Midbrain (tissue), 1 donor: ENCODE results near the gene PLXNB1.
A peak's percentile ranks its signal among the peaks of the same experiment; 100 is the strongest.
"Not testable (repeated sequence)": the region's sequence is repeated elsewhere in the genome, so short reads cannot be mapped to it uniquely, and the experiment has no call there.

Experiments
- DNase-seq: peaks from one replicate; lab custom pipeline; 2025; lab: John Stamatoyannopoulos, UW

PLXNB1 gene

DNA sequence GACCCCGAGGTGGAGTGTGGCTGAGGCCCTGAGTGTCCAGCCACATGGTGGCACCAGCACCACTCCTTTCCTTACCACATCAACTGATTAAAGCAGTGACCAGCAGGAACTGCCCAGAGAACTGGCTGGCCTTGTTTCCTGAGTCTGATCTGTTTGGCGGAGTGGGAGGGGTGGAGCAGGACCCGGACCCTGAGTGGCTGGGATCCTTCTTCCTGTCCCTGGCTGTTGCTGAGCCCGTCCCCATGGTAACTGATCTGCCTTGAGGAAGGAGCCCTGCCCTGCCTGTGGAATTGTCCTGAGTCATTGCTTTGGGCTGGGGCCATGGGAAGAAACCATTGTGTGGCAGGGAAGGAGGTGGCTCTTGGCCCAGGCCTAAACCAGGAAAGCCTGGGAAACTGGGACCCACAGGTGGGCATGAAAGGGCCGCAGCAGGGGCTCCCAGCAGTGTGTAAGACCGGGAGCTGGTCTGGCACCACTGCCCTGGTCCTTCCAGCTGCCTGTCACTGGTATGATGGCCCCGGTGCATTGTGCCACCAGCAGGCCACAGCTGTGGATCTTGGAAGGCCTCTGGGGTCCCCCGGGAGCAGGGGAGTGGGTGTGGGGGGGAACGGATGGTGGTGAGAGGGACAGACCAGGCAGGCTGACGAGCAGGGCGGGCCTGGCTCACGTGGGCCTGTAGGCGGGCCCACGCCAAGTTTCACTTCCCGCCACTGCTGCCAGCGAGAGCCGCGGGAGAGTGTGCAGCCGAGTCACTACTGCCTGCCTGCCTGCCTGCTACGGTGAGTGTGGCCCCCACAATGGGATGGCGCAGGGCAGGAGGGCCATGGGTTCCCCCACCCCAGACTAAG is 35.9 kb upstream of the PLXNB1 start:
- DNase-seq, result peak; percentile 97

DNA sequence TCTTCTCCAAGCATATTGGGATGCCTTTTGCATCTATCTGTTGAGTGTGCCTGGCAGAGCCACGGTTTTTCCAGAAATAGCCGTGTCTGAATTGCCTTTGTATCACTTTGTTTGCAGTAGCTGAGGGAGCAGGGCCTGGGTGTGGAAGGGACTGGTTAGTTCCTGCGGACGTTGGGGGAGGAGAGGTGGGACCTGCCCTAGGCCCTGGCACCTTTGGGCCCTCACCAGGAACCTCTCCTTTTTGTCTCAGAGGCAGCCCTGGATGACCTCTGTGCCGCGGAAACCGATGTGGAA is 35.3 kb upstream of the PLXNB1 start:
- DNase-seq, result no peak

DNA sequence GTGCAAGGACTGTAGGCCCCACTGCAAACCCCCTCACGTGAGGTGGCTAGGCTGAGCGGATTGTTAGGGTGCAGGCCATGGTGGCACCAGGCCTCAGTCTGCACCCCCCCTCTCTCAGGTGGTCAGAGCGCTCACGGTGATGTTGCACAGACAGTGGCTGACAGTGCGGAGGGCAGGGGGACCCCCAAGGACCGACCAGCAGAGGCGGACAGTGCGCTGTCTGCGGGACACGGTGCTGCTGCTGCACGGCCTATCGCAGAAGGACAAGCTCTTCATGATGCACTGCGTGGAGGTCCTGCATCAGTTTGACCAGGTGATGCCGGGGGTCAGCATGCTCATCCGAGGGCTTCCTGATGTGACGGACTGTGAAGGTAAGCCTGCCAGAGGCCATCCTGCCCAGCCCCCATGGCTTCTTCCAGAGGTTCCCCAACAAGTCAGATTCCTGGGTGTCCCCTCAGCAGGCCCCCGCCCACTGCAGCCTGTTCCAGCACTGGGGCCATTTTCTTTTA is 34.9 kb upstream of the PLXNB1 start:
- DNase-seq, result no peak

DNA sequence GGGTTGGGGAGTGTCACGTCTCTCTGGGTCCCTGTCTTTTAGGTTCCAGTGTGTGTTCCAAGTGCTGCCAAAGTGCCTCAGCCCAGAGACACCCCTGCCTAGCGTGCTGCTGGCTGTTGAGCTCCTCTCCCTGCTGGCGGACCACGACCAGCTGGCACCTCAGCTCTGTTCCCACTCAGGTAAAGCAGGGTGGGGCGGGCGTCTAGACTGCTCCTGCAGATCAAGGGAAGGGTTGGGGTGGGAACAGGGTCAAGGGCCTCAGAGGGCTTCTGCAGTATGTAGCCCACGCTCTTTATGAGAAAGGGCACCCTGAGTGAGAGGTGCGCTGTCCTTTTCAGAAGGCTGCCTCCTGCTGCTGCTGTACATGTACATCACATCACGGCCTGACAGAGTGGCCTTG is 33.8 kb upstream of the PLXNB1 start:
- no peak for DNase-seq

DNA sequence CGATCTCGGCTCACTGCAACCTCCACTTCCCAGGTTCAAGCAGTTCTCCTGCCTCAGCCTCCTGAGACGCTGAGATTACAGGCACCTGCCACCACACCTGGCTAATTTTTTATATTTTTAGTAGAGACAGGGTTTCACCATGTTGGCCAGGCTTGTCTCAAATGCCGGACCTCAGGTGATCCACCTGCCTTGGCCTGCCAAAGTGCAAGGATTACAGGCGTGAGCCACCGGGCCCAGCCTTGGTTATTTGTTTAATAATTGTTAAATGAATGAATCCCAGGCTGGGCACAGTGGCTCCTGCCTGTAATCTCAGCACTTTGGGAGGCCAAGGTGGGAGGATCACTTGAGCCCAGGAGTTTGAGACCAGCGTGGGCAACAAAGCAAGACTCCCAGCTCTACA is 31.9 kb upstream of the PLXNB1 start:
- not testable (repeated sequence) for DNase-seq

DNA sequence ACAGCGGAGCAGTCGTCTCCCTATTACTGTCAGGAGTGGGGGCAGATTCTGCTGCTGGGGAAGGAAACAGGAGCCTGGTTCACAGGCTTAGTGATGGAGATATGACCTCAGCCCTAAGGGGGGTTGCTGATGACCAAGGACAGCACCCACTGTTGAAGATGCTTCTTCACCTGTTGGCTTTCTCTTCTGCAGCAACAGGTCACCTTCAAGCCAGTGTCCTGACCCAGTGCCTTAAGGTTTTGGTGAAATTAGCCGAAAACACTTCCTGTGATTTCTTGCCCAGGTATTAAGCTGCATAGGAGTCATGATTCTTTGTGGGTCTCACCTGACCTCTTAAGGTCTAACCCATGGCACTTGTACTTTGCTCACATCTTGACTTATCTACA is 30.6 kb upstream of the PLXNB1 start:
- no peak for DNase-seq

DNA sequence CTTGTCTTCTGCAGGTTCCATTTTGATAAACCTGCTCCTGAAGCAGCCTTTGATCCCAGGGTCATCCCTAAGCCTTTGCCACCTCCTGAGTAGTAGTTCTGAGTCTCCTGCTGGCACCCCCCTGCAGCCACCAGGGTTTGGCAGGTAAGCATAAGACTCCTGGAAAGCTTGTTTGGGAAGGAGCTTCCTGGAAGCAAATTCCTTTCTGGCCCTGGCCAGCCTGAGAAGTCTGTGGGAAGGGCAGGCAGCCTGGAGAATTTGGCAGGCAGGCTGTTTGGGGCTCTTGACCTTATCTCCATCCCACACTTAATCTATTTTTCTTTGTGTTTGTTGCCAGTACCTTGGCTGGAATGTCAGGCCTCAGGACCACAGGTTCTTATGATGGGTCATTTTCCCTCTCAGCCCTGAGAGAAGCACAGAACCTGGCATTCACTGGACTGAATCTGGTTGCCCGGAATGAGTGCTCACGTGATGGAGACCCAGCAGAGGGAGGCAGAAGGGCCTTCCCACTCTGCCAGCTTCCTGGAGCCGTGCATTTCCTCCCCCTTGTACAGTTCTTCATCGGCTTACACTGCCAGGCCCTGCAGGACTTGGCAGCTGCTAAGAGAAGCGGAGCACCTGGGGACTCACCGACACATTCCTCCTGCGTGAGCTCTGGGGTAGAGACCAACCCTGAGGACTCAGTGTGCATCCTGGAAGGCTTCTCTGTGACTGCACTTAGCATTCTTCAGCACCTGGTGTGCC is 30.1 kb upstream of the PLXNB1 start:
- DNase-seq, result no peak

DNA sequence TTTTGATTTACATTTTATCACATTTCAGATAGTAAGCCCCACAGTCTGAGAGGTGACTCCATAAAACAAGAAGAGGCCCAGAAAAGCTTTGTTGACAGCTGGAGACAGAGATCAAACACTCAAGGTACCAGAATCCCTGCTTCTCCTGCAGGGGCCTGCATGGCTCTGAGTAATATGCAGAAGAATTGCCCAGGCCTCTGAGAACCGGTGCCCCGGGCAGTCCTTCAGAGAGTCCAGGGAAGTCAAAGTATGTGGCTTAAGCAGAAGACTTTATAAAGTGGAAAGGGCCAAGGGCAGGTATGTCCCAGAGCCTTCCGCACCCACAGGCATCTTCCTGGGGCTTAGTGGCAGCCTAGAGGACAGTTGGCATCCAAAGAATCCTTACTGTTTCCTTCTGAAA is 29.4 kb upstream of the PLXNB1 start:
- no peak for DNase-seq

DNA sequence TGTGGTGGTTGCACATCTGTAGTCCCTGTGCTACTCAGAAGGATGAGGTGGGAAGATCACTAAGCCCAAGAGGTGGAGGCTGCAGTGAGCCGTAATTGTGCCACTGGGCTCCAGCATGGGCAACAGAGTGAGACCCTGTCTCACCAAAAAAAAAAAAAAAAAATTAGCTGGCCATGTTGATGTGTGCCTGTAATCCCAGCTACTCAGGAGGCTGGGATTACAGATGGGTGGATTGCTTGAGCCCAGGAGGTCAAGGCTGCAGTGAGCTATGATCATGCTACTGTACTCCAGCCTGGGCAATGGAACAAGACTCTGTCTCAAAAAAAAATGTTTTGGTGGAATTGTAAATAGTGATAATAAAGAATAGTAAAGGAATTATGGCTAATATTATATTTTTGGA is 26.6 kb upstream of the PLXNB1 start:
- no peak for DNase-seq

DNA sequence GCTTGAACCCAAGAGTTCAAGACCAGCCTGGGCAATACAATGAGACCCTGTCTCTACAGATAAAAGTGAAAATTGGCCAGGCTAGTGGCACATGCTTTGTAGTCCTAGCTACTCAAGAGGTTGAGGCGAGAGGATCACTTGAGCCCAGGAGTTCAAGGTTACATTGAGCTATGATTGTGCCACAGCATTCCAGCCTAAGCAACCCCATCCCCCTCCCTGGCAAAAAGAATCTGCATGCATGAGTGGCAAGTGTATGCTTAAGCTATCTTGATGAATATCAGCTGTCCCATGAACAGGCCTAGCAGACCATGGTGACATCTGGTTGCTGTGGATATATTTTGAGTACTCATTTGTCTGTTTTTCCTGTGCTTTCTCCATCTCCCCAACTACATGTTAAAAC is 21.4 kb upstream of the PLXNB1 start:
- DNase-seq, result no peak

DNA sequence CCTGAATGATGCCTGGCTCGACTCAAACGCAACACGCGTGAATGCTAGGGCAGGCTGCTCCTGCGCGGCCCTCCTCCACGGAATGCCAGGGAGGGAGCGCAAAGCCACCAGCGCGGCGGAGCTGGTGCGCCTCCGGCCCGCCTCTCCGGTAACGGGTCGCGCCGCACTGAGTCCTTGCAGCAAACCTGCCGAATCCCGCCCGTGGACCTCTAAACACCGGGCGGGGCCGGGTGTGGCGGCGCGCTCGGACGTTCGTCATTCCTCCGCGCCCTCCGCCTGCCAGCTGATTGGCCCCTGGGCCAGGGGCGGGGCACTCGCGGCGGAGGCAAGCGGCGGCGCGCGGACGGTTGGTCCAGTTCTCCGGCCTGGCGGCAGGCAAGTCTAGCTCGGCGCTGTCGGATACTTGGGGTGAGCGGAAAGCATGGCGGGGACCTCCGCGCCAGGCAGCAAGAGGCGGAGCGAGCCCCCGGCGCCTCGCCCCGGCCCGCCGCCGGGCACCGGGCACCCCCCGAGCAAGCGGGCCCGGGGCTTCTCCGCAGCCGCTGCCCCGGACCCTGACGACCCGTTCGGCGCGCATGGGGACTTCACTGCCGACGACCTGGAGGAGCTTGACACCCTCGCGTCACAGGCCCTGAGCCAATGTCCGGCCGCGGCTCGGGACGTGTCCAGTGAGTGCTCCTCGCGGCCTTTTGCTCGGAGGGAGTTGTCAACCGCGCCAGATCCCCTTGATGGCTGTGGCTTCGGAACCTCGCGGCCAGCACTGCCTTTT is 16.7 kb upstream of the PLXNB1 start, which contains the start of gene ATRIP:
ATRIP (plus strand) TSS at position 313 of the 769 bp plus-strand sequence; CDS start at position 422, 109 bp downstream.
- peak; percentile 93 for DNase-seq

DNA sequence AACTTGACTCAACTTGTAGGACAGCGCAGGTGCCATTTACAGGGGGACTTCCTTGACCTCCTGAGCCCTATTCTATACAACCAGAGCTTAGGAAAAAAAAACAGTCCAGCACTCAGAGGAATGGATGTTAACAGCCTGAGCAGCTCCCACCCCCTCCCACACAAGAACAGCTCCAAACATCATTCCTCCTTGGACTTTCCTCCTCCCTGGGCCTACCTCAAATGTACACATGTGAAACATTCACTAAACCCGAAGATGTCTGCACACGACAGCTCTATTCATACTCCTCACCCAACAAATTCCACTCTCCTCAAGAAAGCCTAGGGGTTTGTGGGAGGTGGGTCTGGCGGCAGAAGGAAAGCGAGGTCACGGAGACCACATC is 16.1 kb upstream of the PLXNB1 start:
- DNase-seq, result no peak

DNA sequence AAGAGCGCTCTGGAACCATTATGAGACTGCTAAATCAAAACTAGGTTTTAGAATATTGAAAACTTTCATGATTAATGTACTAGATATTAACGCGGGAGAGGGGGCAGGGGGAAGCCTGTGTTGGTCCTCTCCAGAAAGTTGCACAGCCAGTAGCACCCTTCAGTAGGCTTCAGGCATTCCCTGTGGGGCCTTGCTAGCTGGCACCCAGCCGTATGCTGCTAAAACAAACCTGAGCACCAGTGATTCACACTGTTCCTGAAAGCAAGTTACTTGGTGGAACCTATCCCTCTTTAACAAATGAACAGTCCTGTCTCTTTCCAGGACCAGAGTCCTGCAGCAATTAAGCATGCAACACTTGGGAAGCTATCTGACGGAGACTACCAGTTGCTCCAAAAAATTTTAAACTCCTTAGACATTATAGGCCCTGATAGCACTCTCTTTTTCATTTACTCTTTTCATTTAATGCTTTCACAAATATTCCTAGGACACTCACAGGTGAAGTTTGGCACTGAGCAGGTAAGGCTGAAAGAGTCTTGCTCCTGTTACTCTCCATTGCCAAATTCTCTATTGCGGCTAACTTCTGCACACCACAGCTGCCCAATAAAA is 15.5 kb upstream of the PLXNB1 start:
- DNase-seq, result no peak

DNA sequence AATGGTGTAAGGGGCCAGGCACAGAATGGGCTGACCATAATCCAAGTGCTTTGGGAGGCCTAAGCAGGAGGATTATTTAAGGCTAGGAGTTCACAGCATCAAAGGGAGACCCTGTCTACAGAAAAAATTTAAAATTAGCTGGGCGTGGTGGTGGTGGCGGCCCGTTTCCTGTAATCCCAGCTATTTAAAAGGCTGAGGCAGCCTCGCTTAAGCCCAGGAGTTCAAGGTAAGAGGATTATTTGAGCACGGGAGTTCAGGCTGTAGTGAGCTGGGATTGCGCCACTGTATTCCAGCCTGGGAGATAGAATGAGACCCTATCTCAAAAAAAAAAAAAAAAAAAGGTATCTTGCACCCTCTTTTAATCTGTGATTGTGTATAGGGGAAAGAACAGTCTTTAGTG is 12.1 kb upstream of the PLXNB1 start:
- DNase-seq, result no peak

DNA sequence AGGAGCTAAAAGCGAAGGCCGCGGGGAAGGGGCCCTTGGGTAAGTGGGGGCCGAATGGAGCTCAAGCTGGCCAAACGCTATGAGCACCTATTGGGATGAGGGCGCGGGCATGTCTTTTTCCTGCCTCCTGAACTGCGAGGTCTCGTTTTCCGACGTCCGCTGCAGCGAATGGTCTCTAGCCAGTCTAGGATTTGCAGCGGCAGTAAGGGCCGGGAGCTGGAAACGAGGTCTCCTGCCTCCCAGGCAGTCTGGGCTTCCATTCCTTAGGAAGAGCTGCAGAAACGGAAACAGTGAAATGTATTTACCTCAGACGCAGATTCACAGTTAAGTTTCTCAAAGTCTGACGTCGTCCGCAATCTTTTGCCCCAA is 10.7 kb upstream of the PLXNB1 start:
- DNase-seq, result no peak

DNA sequence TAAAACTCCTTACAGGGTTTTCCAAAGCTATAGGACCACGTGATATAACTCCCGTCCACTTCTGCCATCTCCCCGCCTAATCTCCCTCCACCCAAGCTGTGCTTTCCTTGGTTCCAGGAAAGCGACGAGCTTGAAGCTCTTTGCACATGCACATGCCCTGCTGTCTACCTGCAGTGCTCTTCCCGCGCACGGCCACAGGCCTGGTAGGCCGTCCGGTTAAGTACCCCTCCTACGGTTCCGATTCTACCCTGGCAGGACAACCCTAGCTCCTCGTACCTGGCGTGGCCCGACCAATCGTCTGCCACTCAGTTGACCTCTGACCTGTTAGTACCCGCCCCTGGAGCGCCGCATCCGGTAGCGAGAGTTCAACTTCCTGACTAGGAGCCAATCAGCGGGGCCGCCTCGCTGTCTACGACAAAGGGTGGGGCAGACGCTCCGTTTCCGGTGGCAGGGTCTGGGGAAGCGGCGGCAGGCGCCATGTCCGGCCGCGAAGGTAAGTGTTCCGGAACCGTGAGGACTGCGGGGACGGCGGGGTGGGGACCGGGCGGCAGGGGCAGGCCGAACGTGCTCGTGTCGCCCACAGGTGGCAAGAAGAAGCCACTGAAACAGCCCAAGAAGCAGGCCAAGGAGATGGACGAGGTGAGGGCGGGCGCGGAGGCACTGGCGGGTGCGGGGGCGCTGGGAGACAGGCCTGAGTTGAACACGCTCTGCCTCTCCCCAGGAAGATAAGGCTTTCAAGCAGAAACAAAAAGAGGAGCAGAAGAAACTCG is 10.1 kb upstream of the PLXNB1 start, which contains the start of the genes CCDC51 and TMA7:
CCDC51 (minus strand) TSS at position 300 of the 770 bp plus-strand sequence. CDS start 4,991 bp downstream, outside the sequence.
TMA7 (plus strand) TSS at position 438 of the 770 bp plus-strand sequence; CDS start at position 478, 40 bp downstream.
- DNase-seq, result peak; percentile 97

DNA sequence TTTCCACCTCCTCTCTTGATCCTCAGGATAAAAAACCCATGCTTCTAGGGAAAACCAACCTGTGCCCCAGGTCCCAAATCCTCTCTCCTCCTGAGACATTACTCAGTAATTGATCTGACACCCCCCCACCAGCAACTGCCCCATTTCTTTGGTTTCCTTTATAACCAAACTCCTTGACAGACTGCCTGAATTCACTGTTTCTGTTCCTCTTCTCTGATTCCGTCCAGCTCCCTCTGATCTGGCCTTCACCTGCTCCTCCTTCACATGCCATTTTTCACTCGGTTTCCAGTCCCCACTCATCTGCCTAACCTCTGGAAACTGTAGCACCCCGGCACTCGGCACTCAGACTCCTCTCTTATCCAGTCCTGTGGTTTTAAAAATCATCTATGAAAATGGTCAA is 7.9 kb upstream of the PLXNB1 start:
- no peak for DNase-seq

DNA sequence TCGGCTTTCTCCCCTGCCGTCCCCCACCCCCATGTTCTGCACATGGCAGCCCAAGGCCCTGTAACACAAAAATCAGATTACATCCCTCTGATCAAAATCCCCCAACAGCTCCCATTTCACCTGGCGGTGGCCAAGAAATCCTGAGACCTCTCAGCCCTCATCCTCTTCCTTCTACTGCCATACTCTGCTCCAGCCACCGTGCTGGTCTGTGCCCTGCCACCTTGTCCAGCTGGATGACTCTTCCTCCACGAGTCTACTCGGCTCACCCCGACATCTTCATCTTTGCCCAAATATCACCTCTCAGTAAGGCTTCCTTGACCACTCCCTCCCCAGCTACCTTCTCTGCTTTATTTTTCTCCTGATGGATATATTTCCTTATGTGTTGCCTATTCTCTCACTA is 7.0 kb upstream of the PLXNB1 start:
- DNase-seq, result no peak

DNA sequence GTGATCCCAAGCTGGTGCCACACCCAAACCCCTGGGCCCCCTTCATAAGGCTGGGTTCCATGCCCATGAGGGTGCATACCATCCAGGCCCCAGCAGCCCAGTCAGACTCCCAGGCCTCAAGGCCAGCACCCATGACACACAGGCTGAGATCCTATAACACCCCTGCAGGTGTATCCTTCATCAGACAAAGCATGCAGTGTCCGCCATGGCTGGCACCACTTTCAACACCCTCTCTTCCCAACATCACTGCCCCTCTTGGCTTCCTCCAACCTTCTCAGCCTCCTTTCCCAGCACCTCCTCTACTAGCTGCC is 6.5 kb upstream of the PLXNB1 start:
- no peak for DNase-seq

DNA sequence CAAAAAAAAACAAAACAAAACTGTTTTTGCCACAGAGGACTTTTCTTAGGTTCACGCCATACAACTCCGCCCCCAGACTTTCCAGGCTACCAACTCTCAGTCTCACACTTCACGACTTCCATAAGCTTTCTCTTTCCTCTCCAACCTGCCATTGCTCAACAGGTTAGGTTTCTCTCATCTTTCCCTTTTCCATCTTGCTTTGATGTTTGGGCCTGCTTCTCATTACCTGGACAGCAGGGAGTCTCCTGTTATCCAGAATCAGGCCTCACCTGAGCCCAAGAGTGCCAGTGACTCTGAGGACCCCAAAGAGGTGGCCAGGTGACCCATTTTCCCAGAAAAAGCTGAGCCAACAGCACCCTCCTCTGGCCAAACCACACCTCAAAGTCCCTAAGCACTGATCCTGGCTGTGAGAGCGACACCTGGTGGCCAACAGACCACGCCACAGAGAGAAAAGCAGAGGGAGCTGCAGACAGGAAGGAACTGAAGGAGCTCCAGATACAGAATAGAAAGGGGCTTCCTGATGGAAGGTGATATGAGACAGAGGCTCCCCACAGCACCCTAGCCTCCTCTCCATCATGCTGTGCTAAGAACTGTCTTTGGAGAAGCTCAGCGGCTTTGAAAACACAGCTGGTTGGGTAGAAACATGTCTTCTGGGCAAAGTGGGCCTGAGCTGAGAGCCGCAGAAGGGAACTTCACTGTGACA is 6.0 kb upstream of the PLXNB1 start:
- DNase-seq, result peak; percentile 92

DNA sequence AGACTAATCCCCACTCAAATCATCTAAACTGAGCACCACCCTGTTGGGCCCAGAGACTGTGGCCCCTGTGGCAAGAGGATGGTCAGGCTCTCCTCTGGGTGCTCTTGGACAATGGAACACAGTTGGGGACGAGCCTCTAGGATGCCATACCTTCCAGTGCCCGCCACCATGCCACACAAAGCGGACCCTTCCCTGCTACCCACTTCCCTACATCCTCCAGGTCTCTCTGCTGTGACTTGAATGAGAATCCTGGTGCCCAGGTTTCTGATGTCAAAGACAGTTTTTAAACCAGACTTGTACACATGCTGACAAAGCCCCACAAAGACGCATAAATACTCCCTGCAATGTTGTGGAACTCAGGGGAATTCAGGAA is 5.3 kb upstream of the PLXNB1 start:
- no peak for DNase-seq
